Epithelial cell of proximal tubule (primary cell): ENCODE results near the gene MTRFR. TPM values are rescaled to one million over a fixed set of nuclear protein-coding genes. Genes with fewer than 3 reads are reported as not detected.
"Not testable (repeated sequence)": the region's sequence is repeated elsewhere in the genome, so short reads cannot be mapped to it uniquely, and the experiment has no call there.

Experiments used
- DNase-seq: peaks from one replicate; pipeline ENCODE4 v3.0.0-alpha.2; 2011; ENCODE audit warnings: low read depth
- H3K4me3 ChIP-seq: 2 replicates; pipeline ENCODE4 v1.5.1; 2011; ENCODE audit warnings: low read depth, mild to moderate bottlenecking, low read length
- total RNA-seq: library from RNA; depleted of rRNA; stranded (reverse); fragments of >200 nt; gene quantifications from 2 replicates; pipeline ENCODE4 v1.2.3, GENCODE V29; 2015
- TF ChIP-seq, protein P1 (sequence below): conservative IDR thresholded peaks from 2 replicates; pipeline ENCODE4 v1.5.1; 2012; ENCODE audit warnings: low read depth, mild to moderate bottlenecking, low read length

The MTRFR gene
- total RNA-seq, 1 donor from 2014 or later = 31.2 TPM

DNA sequence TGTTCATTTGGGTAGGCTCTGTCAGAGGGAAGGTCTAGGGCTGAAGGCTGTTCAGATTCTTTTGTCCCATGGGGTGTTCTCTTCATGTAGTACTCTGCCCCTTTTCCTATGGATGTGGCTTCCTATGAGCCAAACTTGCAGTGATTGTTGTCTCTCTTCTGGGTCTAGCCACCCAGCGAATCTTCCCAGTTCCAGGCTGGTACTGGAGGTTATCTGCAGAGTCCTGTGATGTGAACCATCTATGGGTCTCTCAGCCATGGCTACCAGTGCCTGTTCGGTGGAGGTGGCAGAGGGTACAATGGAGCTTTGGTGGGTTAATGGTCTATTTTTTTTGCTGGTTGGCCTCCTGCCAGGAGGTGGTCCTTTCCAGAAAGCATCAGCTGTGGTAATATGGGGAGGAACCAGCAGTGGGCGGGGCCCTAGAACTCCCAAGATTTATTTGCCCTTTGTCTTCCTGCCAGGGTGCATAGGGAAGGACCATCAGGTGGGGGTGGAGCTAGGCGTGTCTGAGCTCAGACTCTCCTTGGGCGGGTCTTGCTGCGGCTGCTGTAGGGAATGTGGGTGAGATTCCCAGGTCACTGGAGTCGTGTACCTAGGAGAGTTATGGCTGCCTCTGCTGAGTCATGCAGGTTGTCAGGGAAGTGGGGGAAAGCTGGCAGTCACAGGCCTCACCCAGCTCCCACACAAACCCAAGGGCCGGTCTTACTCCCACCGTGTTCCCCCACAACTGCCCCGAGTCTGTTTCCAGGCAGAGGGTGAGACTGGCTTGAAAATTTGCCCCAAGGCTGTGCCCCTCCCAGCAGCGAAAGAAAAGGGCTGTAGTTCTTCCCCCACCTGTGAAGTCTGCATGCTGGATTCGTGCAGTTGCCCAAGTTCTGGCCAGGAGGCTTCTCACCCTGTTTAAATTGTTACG is 17.5 kb downstream of the MTRFR start:
- TF ChIP-seq, protein P1, sequence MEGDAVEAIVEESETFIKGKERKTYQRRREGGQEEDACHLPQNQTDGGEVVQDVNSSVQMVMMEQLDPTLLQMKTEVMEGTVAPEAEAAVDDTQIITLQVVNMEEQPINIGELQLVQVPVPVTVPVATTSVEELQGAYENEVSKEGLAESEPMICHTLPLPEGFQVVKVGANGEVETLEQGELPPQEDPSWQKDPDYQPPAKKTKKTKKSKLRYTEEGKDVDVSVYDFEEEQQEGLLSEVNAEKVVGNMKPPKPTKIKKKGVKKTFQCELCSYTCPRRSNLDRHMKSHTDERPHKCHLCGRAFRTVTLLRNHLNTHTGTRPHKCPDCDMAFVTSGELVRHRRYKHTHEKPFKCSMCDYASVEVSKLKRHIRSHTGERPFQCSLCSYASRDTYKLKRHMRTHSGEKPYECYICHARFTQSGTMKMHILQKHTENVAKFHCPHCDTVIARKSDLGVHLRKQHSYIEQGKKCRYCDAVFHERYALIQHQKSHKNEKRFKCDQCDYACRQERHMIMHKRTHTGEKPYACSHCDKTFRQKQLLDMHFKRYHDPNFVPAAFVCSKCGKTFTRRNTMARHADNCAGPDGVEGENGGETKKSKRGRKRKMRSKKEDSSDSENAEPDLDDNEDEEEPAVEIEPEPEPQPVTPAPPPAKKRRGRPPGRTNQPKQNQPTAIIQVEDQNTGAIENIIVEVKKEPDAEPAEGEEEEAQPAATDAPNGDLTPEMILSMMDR = no peak
- H3K4me3 ChIP-seq = peak overlapping the region; percentile 27
- no peak for DNase-seq

DNA sequence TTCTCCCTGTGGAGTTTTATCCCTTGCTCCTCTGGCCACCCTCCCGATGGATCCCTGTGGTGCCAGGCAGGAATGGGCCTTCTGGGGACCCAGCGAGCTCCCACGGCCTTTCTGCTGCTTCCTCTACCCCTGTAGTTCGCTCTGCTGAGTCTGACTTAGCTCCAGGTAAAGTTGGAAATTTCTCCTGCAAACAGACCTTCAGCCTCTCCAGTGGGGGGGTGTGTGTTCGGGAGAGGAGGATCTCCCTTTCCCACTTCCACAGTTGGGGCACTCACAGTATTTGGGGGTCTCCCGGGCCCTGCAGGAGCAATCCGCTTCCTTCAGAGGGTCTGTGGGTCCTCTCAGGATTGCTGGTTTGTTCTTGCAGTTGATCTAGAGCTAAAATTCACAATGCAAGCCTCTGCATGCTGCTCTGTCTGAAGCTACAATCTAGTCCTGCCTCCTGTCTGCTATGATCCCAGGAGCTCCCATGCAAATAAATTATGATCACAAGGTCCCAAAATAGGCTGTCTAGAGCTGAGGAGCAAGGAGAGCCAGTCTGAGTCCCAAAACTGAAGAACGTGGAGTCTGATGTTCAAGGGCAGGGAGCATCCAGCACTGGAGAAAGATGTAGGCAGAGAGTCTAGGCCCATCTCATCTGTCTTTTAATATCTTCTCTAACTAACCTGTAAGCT is 18.3 kb downstream of the MTRFR start:
- H3K4me3 ChIP-seq = peak overlapping the region; percentile 27
- no peak for DNase-seq
- TF ChIP-seq, protein P1 = no peak

DNA sequence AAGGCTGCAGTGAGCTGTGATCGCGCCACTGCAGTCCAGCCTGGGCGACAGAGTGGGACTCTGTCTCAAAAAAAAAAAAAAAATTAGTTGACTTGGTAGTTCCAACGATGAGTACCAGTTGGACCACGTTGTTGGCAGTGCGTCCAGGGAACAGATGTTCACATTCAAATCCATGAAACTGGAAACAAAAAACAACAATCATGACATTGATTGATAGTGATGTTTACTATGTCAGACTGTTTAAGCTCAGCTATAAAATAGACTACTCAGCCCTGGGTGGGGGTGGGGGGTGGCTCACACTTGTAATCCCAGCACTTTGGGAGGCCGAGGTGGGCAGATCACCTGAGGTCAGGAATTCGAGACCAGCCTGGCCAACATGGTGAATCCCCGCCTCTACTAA is 19.1 kb downstream of the MTRFR start:
- not testable (repeated sequence) for DNase-seq, H3K4me3 ChIP-seq

DNA sequence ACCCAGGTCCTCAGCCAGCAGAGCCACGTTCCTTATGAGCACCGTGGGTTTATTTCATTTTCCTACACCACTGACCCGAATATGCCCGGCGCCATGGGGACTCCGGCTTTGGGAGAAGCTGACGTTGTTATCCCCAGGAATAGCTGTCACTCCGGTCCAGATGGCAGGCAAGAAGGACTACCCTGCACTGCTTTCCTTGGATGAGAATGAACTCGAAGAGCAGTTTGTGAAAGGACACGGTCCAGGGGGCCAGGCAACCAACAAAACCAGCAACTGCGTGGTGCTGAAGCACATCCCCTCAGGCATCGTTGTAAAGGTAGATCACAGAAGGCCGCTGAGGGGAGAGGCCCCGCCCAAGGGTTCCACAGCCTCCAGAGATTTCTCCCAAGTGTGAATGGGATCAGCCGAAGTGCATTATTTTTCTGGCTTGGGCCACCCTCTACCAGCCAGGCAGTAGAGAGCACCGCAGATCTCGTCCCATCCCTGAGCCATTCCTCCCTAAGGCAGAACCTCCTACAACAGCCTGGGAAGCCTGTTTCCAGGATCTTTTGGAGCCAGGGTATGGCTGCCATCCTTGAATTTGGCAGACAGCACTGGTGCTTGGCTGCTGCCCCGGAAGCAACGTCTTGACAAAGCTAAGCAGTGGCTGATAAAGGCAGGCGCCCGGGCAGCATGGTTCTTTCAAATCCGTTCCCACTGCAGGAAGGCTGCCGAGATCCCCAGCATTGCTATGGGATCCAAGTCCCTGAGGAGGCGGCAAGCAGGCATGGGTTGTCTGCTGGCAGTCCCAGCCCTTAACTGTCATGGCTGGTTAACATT is 20.6 kb downstream of the MTRFR start:
- TF ChIP-seq, protein P1 = no peak
- H3K4me3 ChIP-seq = no peak overlapping the region
- no peak for DNase-seq

DNA sequence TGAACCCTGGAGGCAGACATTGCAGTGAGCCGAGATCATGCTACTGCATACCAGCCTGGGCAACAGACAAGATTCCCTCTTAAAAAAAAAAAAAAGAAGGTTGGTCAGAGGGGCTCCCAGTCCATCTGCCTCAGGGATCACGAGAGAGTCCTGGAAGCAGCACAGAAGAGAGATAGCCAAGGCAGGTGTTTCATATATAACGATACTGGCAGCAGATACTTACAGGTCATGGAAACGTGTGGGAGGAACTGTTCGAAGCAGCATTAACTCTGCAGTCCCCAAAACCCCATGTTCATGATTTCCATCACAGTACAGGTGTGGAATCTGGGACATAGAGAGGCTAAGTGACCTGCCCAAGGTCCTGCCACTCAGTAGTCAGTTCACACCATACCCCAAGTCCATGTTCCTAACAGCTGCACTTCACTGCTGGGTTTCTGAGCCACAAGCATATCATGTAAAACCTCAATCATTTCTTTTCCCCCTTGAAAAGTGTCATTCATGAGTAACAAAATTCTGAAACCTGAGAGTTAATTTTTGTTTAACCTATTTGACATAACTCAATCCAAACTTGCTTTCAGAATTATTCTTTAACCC is 21.7 kb downstream of the MTRFR start:
- DNase-seq = no peak
- TF ChIP-seq, protein P1 = no peak
- H3K4me3 ChIP-seq = no peak overlapping the region

- TF ChIP-seq, protein P1 = no peak
- DNase-seq = no peak
- H3K4me3 ChIP-seq = no peak overlapping the region
These were observed 25.4 kb downstream of the MTRFR start for GRCh38 chr12:123258593-123258992.
